Effector memory CD4-positive, alpha-beta T cell (primary cell): ENCODE data around the gene INO80C.
"Not testable (repeated sequence)": the region's sequence is repeated elsewhere in the genome, so short reads cannot be mapped to it uniquely, and the experiment has no call there.

Experiments used
- DNase-seq, 3 donors: peaks; one replicate each; pipeline ENCODE4 v3.0.0-alpha.2; 2020
- H3K27ac ChIP-seq: 2 replicates; pipeline ENCODE4 v1.7.0; 2013; ENCODE audit warnings: mild to moderate bottlenecking, low read length, moderate library complexity; ENCODE audit not compliant: insufficient read depth, poor library complexity, severe bottlenecking
- H3K27me3 ChIP-seq: replicated peaks from 2 replicates; pipeline ENCODE4 v1.7.0; 2013; ENCODE audit warnings: mild to moderate bottlenecking, low read length; ENCODE audit not compliant: insufficient read depth, control insufficient read depth, poor library complexity, severe bottlenecking
- H3K36me3 ChIP-seq: 2 replicates; pipeline ENCODE4 v1.7.0; 2013; ENCODE audit warnings: mild to moderate bottlenecking, low read length, moderate library complexity; ENCODE audit not compliant: control insufficient read depth, insufficient read depth
- H3K4me1 ChIP-seq: 2 replicates; pipeline ENCODE4 v1.7.0; 2013; ENCODE audit warnings: low read length, mild to moderate bottlenecking; ENCODE audit not compliant: control insufficient read depth, insufficient read depth, poor library complexity, severe bottlenecking
- H3K4me3 ChIP-seq: 2 replicates; pipeline ENCODE4 v1.7.0; 2013; ENCODE audit warnings: low read length, low read depth, mild to moderate bottlenecking; ENCODE audit not compliant: insufficient read depth, poor library complexity, severe bottlenecking
- H3K9me3 ChIP-seq: 2 replicates; pipeline ENCODE4 v1.7.0; 2013; ENCODE audit warnings: mild to moderate bottlenecking, low read length, moderate library complexity; ENCODE audit not compliant: control insufficient read depth

The INO80C gene

GRCh38 chr18:35453065-35453464, 44.7 kb downstream of the INO80C start:
- DNase-seq: not testable (repeated sequence)

DNA sequence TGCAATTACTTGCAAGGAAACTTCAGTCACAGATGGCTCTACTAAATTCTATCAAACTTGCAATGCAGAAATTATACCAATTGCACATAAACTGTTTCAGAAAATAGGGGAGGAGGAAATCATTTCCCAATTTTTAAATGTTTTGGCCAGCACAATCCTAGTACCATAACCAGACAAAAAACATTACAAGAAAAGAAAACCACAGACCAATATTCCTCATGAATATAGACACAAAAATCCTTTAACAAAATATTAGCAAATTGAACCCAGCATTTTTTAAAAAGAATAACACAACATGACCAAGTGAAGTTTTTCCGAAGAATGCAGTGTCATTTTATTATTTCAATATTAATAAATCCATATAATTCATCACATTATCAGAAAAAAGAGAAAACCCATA, 45.8 kb downstream of the INO80C start:
- Histone ChIP-seq H3K27me3 (no peaks in the 10 kb centered on the region), H3K4me1 (no peaks in the 10 kb centered on the region), H3K36me3 (no peaks in the 10 kb centered on the region), H3K9me3 (no peaks in the 10 kb centered on the region), H3K27ac (no peak overlapping the region), H3K4me3 (no peak overlapping the region)
- no peak for DNase-seq

More at GRCh38 chr18:35453065-35453464, 44.7 kb downstream of the INO80C start:
- not testable (repeated sequence) for H3K36me3 ChIP-seq, H3K27ac ChIP-seq, H3K9me3 ChIP-seq, H3K4me3 ChIP-seq, H3K4me1 ChIP-seq, H3K27me3 ChIP-seq

DNA sequence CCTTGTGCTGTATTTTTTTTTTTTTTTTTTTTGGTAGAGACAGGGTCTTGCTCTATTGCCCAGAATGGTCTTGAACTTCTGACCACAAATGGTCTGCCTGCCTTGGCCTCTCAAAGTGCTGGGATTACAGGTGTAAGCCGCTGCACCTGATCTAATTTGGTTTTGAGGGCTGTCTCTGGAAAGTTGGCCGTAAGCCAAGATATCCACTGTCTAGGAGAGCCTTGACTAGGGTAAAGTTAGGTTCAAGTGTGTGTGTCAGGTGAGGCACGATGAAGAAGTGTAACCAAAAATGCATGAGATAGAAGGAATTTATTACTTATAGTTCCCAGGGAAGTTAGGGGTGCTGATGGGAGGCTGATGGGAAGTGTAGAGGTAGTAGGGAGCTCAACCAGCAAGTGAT, 46.7 kb downstream of the INO80C start:
- Histone ChIP-seq H3K4me1 (no peaks in the 10 kb centered on the region), H3K9me3 (no peaks in the 10 kb centered on the region), H3K27ac (no peak overlapping the region), H3K27me3 (no peaks in the 10 kb centered on the region), H3K36me3 (no peaks in the 10 kb centered on the region), H3K4me3 (no peak overlapping the region)
- no peak for DNase-seq

GRCh38 chr18:35444636-35445035, 53.1 kb downstream of the INO80C start:
- no peak overlapping the region for H3K27ac ChIP-seq
- no peak overlapping the region for H3K4me3 ChIP-seq
- H3K9me3 ChIP-seq: no peaks in the 10 kb centered on the region
- H3K27me3 ChIP-seq: no peaks in the 10 kb centered on the region
- no peaks in the 10 kb centered on the region for H3K4me1 ChIP-seq
- H3K36me3 ChIP-seq: no peaks in the 10 kb centered on the region
- DNase-seq: no peak

DNA sequence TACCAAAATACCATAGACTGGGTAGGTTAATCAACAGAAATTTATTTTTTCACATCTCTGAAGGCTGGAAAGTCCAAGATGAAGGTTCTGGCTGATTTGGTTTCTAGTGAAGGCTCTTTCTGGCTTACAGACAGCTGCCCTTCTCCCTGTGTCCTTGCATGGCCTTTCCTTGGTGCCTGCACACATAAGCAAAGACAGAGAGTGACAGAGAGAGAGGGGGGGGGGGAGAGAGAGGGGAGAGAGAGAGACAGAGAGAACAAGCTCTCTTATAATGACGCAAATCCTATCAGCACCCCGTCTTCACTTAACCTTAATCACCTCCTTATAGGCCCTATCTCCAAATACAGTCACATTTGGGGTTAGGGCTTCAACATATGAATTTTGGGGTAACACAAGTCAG, 53.9 kb downstream of the INO80C start:
- H3K27me3 ChIP-seq: no peaks in the 10 kb centered on the region
- H3K4me3 ChIP-seq: no peak overlapping the region
- no peak overlapping the region for H3K27ac ChIP-seq
- no peak for DNase-seq
- H3K36me3 ChIP-seq: no peaks in the 10 kb centered on the region
- H3K9me3 ChIP-seq: no peaks in the 10 kb centered on the region
- no peaks in the 10 kb centered on the region for H3K4me1 ChIP-seq

- H3K27me3 ChIP-seq: no peaks in the 10 kb centered on the region
- no peak overlapping the region for H3K4me3 ChIP-seq
- no peak for DNase-seq
- no peaks in the 10 kb centered on the region for H3K9me3 ChIP-seq
- no peaks in the 10 kb centered on the region for H3K36me3 ChIP-seq
- no peak overlapping the region for H3K27ac ChIP-seq
- H3K4me1 ChIP-seq: no peaks in the 10 kb centered on the region
These were observed 54.3 kb downstream of the INO80C start for GRCh38 chr18:35443434-35443833.

DNA sequence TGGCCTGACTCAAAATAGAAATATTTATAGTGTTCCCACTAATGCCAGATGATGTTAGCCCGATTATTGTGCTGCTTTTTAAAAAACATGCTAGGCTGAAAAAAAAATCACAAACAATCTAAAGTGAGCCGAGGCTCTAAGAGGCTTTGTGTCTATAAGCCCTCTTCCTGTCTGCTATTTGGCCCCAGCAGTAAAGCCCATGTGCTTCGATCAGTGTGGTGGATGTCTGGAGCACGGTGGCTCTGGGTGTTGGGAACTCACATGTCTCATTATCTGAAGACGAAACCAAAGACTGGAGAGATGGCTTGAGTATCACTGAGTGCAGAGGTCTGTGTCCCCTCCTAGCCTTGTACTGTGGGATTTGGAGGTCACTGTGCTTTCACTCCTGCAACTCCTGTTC, 55.1 kb downstream of the INO80C start:
- no peaks in the 10 kb centered on the region for H3K36me3 ChIP-seq
- H3K9me3 ChIP-seq: no peaks in the 10 kb centered on the region
- no peaks in the 10 kb centered on the region for H3K27me3 ChIP-seq
- no peak overlapping the region for H3K4me3 ChIP-seq
- H3K4me1 ChIP-seq: no peaks in the 10 kb centered on the region
- no peak for DNase-seq
- H3K27ac ChIP-seq: no peak overlapping the region

DNA sequence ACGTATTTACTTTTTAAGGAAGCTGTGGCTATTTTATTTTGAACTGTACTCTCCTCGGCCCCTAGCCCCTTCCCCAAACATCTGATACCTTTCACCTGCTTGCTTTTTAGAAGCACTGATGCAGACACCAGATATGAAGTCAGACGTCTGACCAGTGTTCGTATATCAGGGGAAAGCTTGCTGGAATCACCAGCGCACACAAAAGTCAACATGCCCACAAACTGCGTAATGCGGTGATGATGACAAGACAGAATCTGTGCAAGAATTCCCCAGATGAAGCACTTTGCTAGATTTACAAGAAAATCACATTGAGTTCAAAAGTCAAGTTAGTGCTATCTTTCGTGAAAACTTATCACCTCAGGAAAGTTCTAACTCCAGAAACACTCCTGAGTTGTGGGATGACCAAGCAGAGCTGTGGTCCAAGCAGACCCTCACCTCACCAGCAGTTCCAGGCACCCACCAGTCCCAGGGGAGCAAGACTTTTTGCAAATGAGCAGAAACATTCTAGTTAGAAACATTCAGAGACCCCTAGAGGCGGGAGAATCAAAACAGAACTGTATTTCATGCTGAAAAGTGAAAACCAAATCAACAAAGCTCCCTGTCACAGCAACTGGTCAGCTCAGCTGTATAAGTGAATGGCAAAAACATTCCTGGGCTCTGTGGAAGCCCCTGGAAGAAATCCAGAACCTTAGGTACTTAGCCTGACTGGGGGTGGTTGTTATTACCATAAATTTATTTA, 55.7 kb downstream of the INO80C start:
- Histone ChIP-seq H3K36me3 (no peaks in the 10 kb centered on the region), H3K4me3 (no peak overlapping the region)

DNA sequence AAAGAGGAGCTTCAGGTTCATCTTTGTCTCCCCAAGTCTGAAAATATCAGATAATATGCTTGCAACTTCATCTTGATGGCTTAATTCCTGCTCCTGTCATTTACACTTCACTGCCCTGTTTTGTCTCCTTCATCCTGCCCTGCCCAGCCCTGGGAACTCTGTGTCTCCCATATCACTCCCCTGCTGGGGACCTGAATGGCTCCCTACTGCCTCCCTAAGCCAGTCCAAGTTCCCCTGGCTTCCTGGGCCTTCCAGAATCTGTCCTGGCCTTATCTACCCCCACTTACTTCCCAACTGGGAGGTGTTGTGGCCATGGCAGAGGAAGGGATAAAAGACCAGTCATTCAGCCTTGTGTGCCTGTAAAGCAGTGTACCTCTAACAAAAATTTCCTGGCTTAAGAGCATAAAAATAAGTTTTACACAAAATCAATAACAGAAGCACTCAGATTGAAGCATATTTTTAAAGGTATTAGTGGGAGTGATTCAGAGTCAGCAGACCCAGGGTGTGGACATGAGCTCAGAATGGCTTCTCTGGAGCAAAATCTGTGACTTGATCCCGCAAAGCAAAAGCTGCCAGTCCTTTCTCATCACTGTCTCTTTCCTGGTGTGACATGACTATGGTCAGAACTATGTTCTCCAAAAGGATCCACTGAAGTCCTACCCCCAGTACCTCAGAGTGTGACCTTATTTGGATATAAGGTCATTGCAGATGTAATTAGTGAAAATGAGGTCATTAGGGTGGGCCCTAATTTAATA, 59.1 kb downstream of the INO80C start:
- Histone ChIP-seq H3K4me3 (no peak overlapping the region), H3K27ac (no peak overlapping the region), H3K27me3 (no peaks in the 10 kb centered on the region), H3K36me3 (no peaks in the 10 kb centered on the region), H3K9me3 (no peaks in the 10 kb centered on the region), H3K4me1 (no peaks in the 10 kb centered on the region)
- DNase-seq: no peak

More for the DNA sequence above, 55.7 kb downstream of the INO80C start:
- no peaks in the 10 kb centered on the region for H3K4me1 ChIP-seq
- DNase-seq: no peak
- no peaks in the 10 kb centered on the region for H3K9me3 ChIP-seq
- no peak overlapping the region for H3K27ac ChIP-seq
- H3K27me3 ChIP-seq: no peaks in the 10 kb centered on the region

- no peaks in the 10 kb centered on the region for H3K27me3 ChIP-seq
- no peaks in the 10 kb centered on the region for H3K36me3 ChIP-seq
- H3K4me3 ChIP-seq: no peak overlapping the region
- no peak for DNase-seq
- H3K9me3 ChIP-seq: no peaks in the 10 kb centered on the region
- no peaks in the 10 kb centered on the region for H3K4me1 ChIP-seq
- no peak overlapping the region for H3K27ac ChIP-seq
These were observed 59.9 kb downstream of the INO80C start for GRCh38 chr18:35437836-35438235.
